H9 (cell line): ENCODE measurements around the gene SNN. TPM values are rescaled to one million over a fixed set of nuclear protein-coding genes. Genes with fewer than 3 reads are reported as not detected.

Experiments used
- DNase-seq: peaks from one replicate; pipeline ENCODE4 v3.0.0-alpha.2; 2017
- H2AFZ ChIP-seq: one replicate; pipeline ENCODE4 v1.6.1; 2013; ENCODE audit warnings: mild to moderate bottlenecking, low read length, control low read depth, moderate library complexity
- H2AK5ac ChIP-seq: 2 replicates; pipeline ENCODE4 v1.6.1; 2013; ENCODE audit warnings: low read length, control low read depth, mixed read lengths; ENCODE audit not compliant: insufficient read length
- H2BK120ac ChIP-seq: one replicate; pipeline ENCODE4 v1.6.1; 2013; ENCODE audit warnings: low read depth, mild to moderate bottlenecking, low read length, control low read depth, inconsistent platforms; ENCODE audit not compliant: poor library complexity, severe bottlenecking
- H2BK12ac ChIP-seq: 2 replicates; pipeline ENCODE4 v1.6.1; 2013; ENCODE audit warnings: low read length, control low read depth, mixed read lengths, low read depth; ENCODE audit not compliant: insufficient read length
- H2BK15ac ChIP-seq: 2 replicates; pipeline ENCODE4 v1.6.1; 2013; ENCODE audit warnings: low read depth, low read length, control low read depth
- H2BK20ac ChIP-seq: one replicate; pipeline ENCODE4 v1.6.1; 2013; ENCODE audit warnings: low read depth, mild to moderate bottlenecking, low read length, control low read depth, inconsistent platforms; ENCODE audit not compliant: poor library complexity, severe bottlenecking
- H2BK5ac ChIP-seq: 2 replicates; pipeline ENCODE4 v1.6.1; 2013; ENCODE audit warnings: low read length, control low read depth, mixed read lengths; ENCODE audit not compliant: insufficient read length
- H3K14ac ChIP-seq: 2 replicates; pipeline ENCODE4 v1.6.1; 2013; ENCODE audit warnings: low read length, control low read depth; ENCODE audit not compliant: insufficient read depth
- H3K18ac ChIP-seq: 2 replicates; pipeline ENCODE4 v1.6.1; 2013; ENCODE audit warnings: low read depth, mild to moderate bottlenecking, mixed read lengths, low read length, control low read depth; ENCODE audit not compliant: insufficient read length
- H3K23ac ChIP-seq: 2 replicates; pipeline ENCODE4 v1.6.1; 2013; ENCODE audit warnings: low read length, control low read depth, mixed read lengths, low read depth; ENCODE audit not compliant: insufficient read length
- H3K23me2 ChIP-seq: 2 replicates; pipeline ENCODE4 v1.6.1; 2013; ENCODE audit warnings: low read depth, mild to moderate bottlenecking, mixed read lengths, low read length, control low read depth; ENCODE audit not compliant: insufficient read length, poor library complexity, severe bottlenecking
- H3K27ac ChIP-seq: 2 replicates; pipeline ENCODE4 v1.5.1; 2013; ENCODE audit warnings: low read length, control low read depth, mixed read lengths, low read depth; ENCODE audit not compliant: insufficient read length
- H3K27me3 ChIP-seq: 2 replicates; pipeline ENCODE4 v1.6.1; 2013; ENCODE audit warnings: low read length, control low read depth, inconsistent platforms; ENCODE audit not compliant: insufficient read depth
- H3K4ac ChIP-seq: 2 replicates; pipeline ENCODE4 v1.6.1; 2013; ENCODE audit warnings: low read depth, mild to moderate bottlenecking, control low read depth, inconsistent platforms, low read length, moderate library complexity
- H3K4me1 ChIP-seq: 2 replicates; pipeline ENCODE4 v1.6.1; 2013; ENCODE audit warnings: low read length, control low read depth, inconsistent platforms; ENCODE audit not compliant: insufficient read depth
- H3K4me2 ChIP-seq: 2 replicates; pipeline ENCODE4 v1.6.1; 2013; ENCODE audit warnings: low read length, control low read depth, mixed read lengths; ENCODE audit not compliant: insufficient read length, insufficient read depth
- H3K56ac ChIP-seq: 2 replicates; pipeline ENCODE4 v1.6.1; 2013; ENCODE audit warnings: low read depth, mild to moderate bottlenecking, mixed read lengths, low read length, control low read depth; ENCODE audit not compliant: insufficient read length
- H3K79me1 ChIP-seq: 2 replicates; pipeline ENCODE4 v1.6.1; 2013; ENCODE audit warnings: low read depth, mild to moderate bottlenecking, moderate library complexity, low read length, control low read depth, inconsistent platforms; ENCODE audit not compliant: insufficient read depth, poor library complexity, severe bottlenecking
- H3K79me2 ChIP-seq: 2 replicates; pipeline ENCODE4 v1.6.1; 2013; ENCODE audit warnings: low read length, control low read depth, inconsistent platforms; ENCODE audit not compliant: insufficient read depth
- H3K9ac ChIP-seq: 2 replicates; pipeline ENCODE4 v1.6.1; 2013; ENCODE audit warnings: low read length, control low read depth, mixed read lengths; ENCODE audit not compliant: insufficient read length; ENCODE audit errors: extremely low read depth
- H3K9me3 ChIP-seq: one replicate; pipeline ENCODE4 v1.6.1; 2013; ENCODE audit warnings: low read depth, low read length, inconsistent platforms; ENCODE audit not compliant: control insufficient read depth
- H3T11ph ChIP-seq: one replicate; pipeline ENCODE4 v1.6.1; 2013; ENCODE audit warnings: mild to moderate bottlenecking, low read length, control low read depth, inconsistent platforms
- H4K20me1 ChIP-seq: one replicate; pipeline ENCODE4 v1.6.1; 2013; ENCODE audit not compliant: control insufficient read depth, insufficient read length, insufficient read depth
- H4K5ac ChIP-seq: 2 replicates; pipeline ENCODE4 v1.6.1; 2013; ENCODE audit warnings: low read depth, mild to moderate bottlenecking, mixed read lengths, low read length, control low read depth; ENCODE audit not compliant: insufficient read length
- H4K8ac ChIP-seq: replicated peaks from 2 replicates; pipeline ENCODE4 v1.6.1; 2013; ENCODE audit warnings: low read length, control low read depth, mixed read lengths, low read depth; ENCODE audit not compliant: insufficient read length
- H4K91ac ChIP-seq: 2 replicates; pipeline ENCODE4 v1.6.1; 2013; ENCODE audit warnings: low read depth, mild to moderate bottlenecking, moderate library complexity, mixed read lengths, low read length, control low read depth; ENCODE audit not compliant: insufficient read length
- H3K27ac Mint-ChIP-seq, 3 experiments: 2 replicates in 2 of 3; 3 replicates in 1 of 3; pipeline ENCODE4 v1.8.0; 2020 to 2021; ENCODE audit warnings: mixed read lengths in 3 of 3, mild to moderate bottlenecking in 1 of 3, moderate library complexity in 1 of 3
- H3K27me3 Mint-ChIP-seq: 2 replicates; pipeline ENCODE4 v1.8.0; 2021; ENCODE audit warnings: low read depth, mild to moderate bottlenecking, moderate library complexity, mixed read lengths
- H3K36me3 Mint-ChIP-seq, 3 experiments: 2 replicates in 2 of 3; 3 replicates in 1 of 3; pipeline ENCODE4 v1.8.0; 2020 to 2021; ENCODE audit warnings: low read depth in 3 of 3, mixed read lengths in 3 of 3; ENCODE audit not compliant: insufficient read depth in 1 of 3
- H3K4me1 Mint-ChIP-seq, 2 experiments: 2 replicates each; pipeline ENCODE4 v1.8.0; 2020; ENCODE audit warnings: mixed read lengths in 2 of 2
- H3K4me3 Mint-ChIP-seq, 2 experiments: 2 replicates in 1 of 2; 3 replicates in 1 of 2; pipeline ENCODE4 v1.8.0; 2020 to 2021; ENCODE audit warnings: mild to moderate bottlenecking in 2 of 2, mixed read lengths in 2 of 2, moderate library complexity in 1 of 2
- H3K9me3 Mint-ChIP-seq, 2 experiments: 2 replicates in 1 of 2; 3 replicates in 1 of 2; pipeline ENCODE4 v1.8.0; 2020; ENCODE audit warnings: mild to moderate bottlenecking in 2 of 2, mixed read lengths in 2 of 2, moderate library complexity in 1 of 2
- CTCF ChIP-seq: fragments of 200-600 bp; sonication (generic); conservative IDR thresholded peaks from 3 replicates; pipeline ENCODE4 v1.8.0; 2021; ENCODE audit warnings: antibody characterized with exemption, mild to moderate bottlenecking
- WGBS: extraction: QIAGEN DNeasy Blood & Tissue Kit; methylation state at CpG from one replicate; pipeline ENCODE4 v1.1.7; 2013; ENCODE audit warnings: missing lambda C conversion rate, low lambda C conversion rate, mixed read lengths; ENCODE audit not compliant: insufficient read length; ENCODE audit errors: extremely low coverage; 5-methylcytosine and 5-hydroxymethylcytosine counted together
- total RNA-seq: library from RNA; stranded (reverse); gene quantifications from 2 replicates; pipeline ENCODE4 v1.2.1, GENCODE V29; 2021

Gene SNN
- total RNA-seq, 1 experiment from 2014 or later, result 44.2 TPM

GRCh38 chr16:11621920-11622651 lies 46.2 kb upstream of the SNN start:
- Mint-ChIP-seq H3K4me1 (peaks cover 14 to 18% of the 10 kb centered on the region in 2 experiments), H3K4me3 (no peak overlapping the region), H3K27ac (peak overlapping the region in 2 of 3 experiments; percentile 44 to 74; a peak in 3 of 7 replicates), H3K9me3 (peaks cover 0 to 3% of the 10 kb centered on the region in 2 experiments; a peak in 1 of 5 replicates), H3K36me3 (peaks cover 0 to 8% (median 0%) of the 10 kb centered on the region in 3 experiments; a peak in 2 of 7 replicates), H3K27me3 (peaks cover 1% of the 10 kb centered on the region; the same call in 1 of the 2 replicates)
- H4K8ac ChIP-seq, result no peak overlapping the region
- H3K23me2 ChIP-seq, result no peaks in the 10 kb centered on the region
- no peak overlapping the region for H2BK12ac ChIP-seq
- no CpG with 5 or more reads among the region's 19 CpGs for WGBS
- no peak overlapping the region for H3K4me2 ChIP-seq
- no peaks in the 10 kb centered on the region for H3K4me1 ChIP-seq
- no peak overlapping the region for H3K23ac ChIP-seq
- H3K9ac ChIP-seq, result no peak overlapping the region
- no peaks in the 10 kb centered on the region for H3K79me2 ChIP-seq
- H3K27ac ChIP-seq, result no peak overlapping the region
- H2BK5ac ChIP-seq, result no peak overlapping the region
- H3T11ph ChIP-seq, result no peak overlapping the region
- DNase-seq, result no peak
- no peaks in the 10 kb centered on the region for H3K27me3 ChIP-seq
- TF ChIP-seq CTCF, result no peak
- H2BK20ac ChIP-seq, result no peak overlapping the region
- peak overlapping the region; percentile 47; the same call in 1 of the 2 replicates for H3K14ac ChIP-seq
- no peak overlapping the region for H3K4ac ChIP-seq
- no peak overlapping the region for H2BK15ac ChIP-seq
- H2BK120ac ChIP-seq, result no peak overlapping the region
- H4K5ac ChIP-seq, result no peak overlapping the region
- H3K79me1 ChIP-seq, result no peaks in the 10 kb centered on the region
- no peak overlapping the region for H3K18ac ChIP-seq
- H2AFZ ChIP-seq, result no peak overlapping the region
- no peak overlapping the region for H3K56ac ChIP-seq
- H4K20me1 ChIP-seq, result no peaks in the 10 kb centered on the region
- no peaks in the 10 kb centered on the region for H3K9me3 ChIP-seq
- no peak overlapping the region for H2AK5ac ChIP-seq
- peak overlapping the region; percentile 36 for H4K91ac ChIP-seq
